ENCODE results near the gene OR5T2.

DNA sequence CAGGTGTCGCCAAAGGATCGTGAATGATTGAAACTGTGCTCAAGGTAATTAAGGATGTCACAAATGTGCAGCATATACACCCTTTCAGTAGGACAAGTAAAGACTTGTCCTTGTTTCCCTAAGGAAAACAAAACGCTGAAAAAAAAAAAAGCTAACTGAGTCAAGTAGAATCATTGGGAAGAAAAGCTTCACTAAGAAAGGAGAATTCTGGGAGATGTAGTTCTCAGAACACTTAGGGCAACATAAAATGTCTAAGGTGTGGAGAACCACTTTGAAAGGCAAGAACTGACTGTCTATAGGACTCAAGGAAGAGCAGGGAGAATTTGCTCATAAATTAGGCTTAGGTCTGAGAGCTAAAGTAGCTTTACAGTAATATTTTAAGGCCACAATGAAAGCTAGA lies 37.0 kb upstream of the OR5T2 start:
- TF ChIP-seq, protein P1, sequence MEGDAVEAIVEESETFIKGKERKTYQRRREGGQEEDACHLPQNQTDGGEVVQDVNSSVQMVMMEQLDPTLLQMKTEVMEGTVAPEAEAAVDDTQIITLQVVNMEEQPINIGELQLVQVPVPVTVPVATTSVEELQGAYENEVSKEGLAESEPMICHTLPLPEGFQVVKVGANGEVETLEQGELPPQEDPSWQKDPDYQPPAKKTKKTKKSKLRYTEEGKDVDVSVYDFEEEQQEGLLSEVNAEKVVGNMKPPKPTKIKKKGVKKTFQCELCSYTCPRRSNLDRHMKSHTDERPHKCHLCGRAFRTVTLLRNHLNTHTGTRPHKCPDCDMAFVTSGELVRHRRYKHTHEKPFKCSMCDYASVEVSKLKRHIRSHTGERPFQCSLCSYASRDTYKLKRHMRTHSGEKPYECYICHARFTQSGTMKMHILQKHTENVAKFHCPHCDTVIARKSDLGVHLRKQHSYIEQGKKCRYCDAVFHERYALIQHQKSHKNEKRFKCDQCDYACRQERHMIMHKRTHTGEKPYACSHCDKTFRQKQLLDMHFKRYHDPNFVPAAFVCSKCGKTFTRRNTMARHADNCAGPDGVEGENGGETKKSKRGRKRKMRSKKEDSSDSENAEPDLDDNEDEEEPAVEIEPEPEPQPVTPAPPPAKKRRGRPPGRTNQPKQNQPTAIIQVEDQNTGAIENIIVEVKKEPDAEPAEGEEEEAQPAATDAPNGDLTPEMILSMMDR (IDR thresholded peaks at IDR 0.05; ENCODE audit: insufficient read depth, low read depth, low read length), result no peak
- TF ChIP-seq EZH2 (IDR thresholded peaks at IDR 0.05; ENCODE audit: insufficient read depth, low read length), result no peak

All from astrocyte (in vitro differentiated cells and primary cell).